Hypothalamus (tissue), 51 donors: ENCODE measurements around the gene OPRM1.
"Not testable (repeated sequence)": the region's sequence is repeated elsewhere in the genome, so short reads cannot be mapped to it uniquely, and the experiment has no call there.

Experiments used
- DNase-seq, 51 donors: peaks; one replicate each; lab custom pipeline; 2025; lab: John Stamatoyannopoulos, UW

The OPRM1 gene

GRCh38 chr6:154039231-154039842, at the start of gene OPRM1:
OPRM1 (plus strand) TSS chr6:154039240; CDS start chr6:154039545, 305 bp downstream.
- DNase-seq, result peak in 20 of 51 donors; percentile 2 to 47 (median 14)

- DNase-seq, result no peak
Observed at GRCh38 chr6:153989989-153990388, 49.1 kb upstream of the OPRM1 start.

- no peak for DNase-seq
Observed at GRCh38 chr6:153994004-153994403, 45.0 kb upstream of the OPRM1 start.

GRCh38 chr6:153994811-153995210, 44.2 kb upstream of the OPRM1 start:
- no peak for DNase-seq

- DNase-seq, result no peak
Observed at GRCh38 chr6:153997221-153997620, 41.8 kb upstream of the OPRM1 start.

- no peak for DNase-seq
Observed at GRCh38 chr6:154001494-154002285, 37.4 kb upstream of the OPRM1 start.

- no peak for DNase-seq
Observed at GRCh38 chr6:154002894-154003293, 36.1 kb upstream of the OPRM1 start.

GRCh38 chr6:154010371-154010770, 28.7 kb upstream of the OPRM1 start:
- DNase-seq, result no peak

GRCh38 chr6:154012852-154013251, 26.2 kb upstream of the OPRM1 start:
- DNase-seq, result no peak

- DNase-seq, result no peak
Observed at GRCh38 chr6:154017786-154018185, 21.3 kb upstream of the OPRM1 start.

GRCh38 chr6:154030646-154031045, 8.4 kb upstream of the OPRM1 start:
- no peak for DNase-seq

GRCh38 chr6:154041001-154041400, 2.0 kb downstream of the OPRM1 start:
- DNase-seq, result no peak

GRCh38 chr6:154053141-154053540, 14.1 kb downstream of the OPRM1 start:
- DNase-seq, result no peak

GRCh38 chr6:154056536-154056935, 17.5 kb downstream of the OPRM1 start:
- peak in 1 of 51 donors; percentile 58 for DNase-seq

- no peak for DNase-seq
Observed at GRCh38 chr6:154057098-154057497, 18.1 kb downstream of the OPRM1 start.

- DNase-seq, result no peak
Observed at GRCh38 chr6:154058963-154059680, 20.1 kb downstream of the OPRM1 start.

- DNase-seq, result no peak
Observed at GRCh38 chr6:154060076-154060475, 21.0 kb downstream of the OPRM1 start.

GRCh38 chr6:154070041-154070440, 31.0 kb downstream of the OPRM1 start:
- DNase-seq, result no peak

- DNase-seq, result no peak
Observed at GRCh38 chr6:154070657-154071056, 31.6 kb downstream of the OPRM1 start.

- no peak for DNase-seq
Observed at GRCh38 chr6:154071236-154071635, 32.2 kb downstream of the OPRM1 start.

- no peak for DNase-seq
Observed at GRCh38 chr6:154071711-154072110, 32.7 kb downstream of the OPRM1 start.

- DNase-seq, result not testable (repeated sequence)
Observed at GRCh38 chr6:154078596-154078995, 39.6 kb downstream of the OPRM1 start.
